Amygdala (tissue), 56 donors: ENCODE measurements around the gene RAB17.

Experiments
- DNase-seq, 56 donors: peaks; one replicate each; lab custom pipeline; 2025; lab: John Stamatoyannopoulos, UW

The RAB17 gene

GRCh38 chr2:237567276-237568029 lies 23.1 kb downstream of the RAB17 start:
- peak in 15 of 56 donors; percentile 5 to 66 (median 25) for DNase-seq

- peak in 2 of 56 donors; percentile 34 to 35 for DNase-seq
Measured at GRCh38 chr2:237566401-237567235, 23.9 kb downstream of the RAB17 start, which contains the start of gene PRLH. TSS of gene PRLH (plus strand) at chr2:237566574. CDS start at chr2:237566574, 0 bp downstream.

GRCh38 chr2:237565974-237566373 lies 24.6 kb downstream of the RAB17 start:
- no peak for DNase-seq

GRCh38 chr2:237564526-237565131 lies 25.9 kb downstream of the RAB17 start:
- DNase-seq: no peak

GRCh38 chr2:237563816-237564215 lies 26.7 kb downstream of the RAB17 start:
- no peak for DNase-seq

GRCh38 chr2:237561221-237561620 lies 29.3 kb downstream of the RAB17 start:
- DNase-seq: no peak

GRCh38 chr2:237558961-237559641 lies 31.4 kb downstream of the RAB17 start:
- DNase-seq: no peak

GRCh38 chr2:237557633-237558015 lies 32.9 kb downstream of the RAB17 start:
- DNase-seq: no peak

GRCh38 chr2:237556773-237557632 lies 33.5 kb downstream of the RAB17 start:
- no peak for DNase-seq

GRCh38 chr2:237555560-237555959 lies 35.0 kb downstream of the RAB17 start:
- no peak for DNase-seq

GRCh38 chr2:237553948-237554347 lies 36.6 kb downstream of the RAB17 start:
- no peak for DNase-seq

- no peak for DNase-seq
Measured at GRCh38 chr2:237552908-237553307, 37.6 kb downstream of the RAB17 start.

GRCh38 chr2:237551071-237551574 lies 39.4 kb downstream of the RAB17 start:
- DNase-seq: no peak

GRCh38 chr2:237549643-237550415 lies 40.7 kb downstream of the RAB17 start:
- DNase-seq: no peak

- no peak for DNase-seq
Measured at GRCh38 chr2:237549216-237549615, 41.3 kb downstream of the RAB17 start.

GRCh38 chr2:237547841-237548416 lies 42.6 kb downstream of the RAB17 start:
- DNase-seq: no peak

GRCh38 chr2:237546876-237547395 lies 43.6 kb downstream of the RAB17 start:
- no peak for DNase-seq
